Activated CD4-positive, alpha-beta memory T cell treated with anti-CD3 and anti-CD28 coated beads for 36 hours (primary cell): Measurements from ENCODE around the gene RAB36. TPM values are rescaled to one million over a fixed set of nuclear protein-coding genes. Genes with fewer than 3 reads are reported as not detected.

Experiments used
- CTCF ChIA-PET: fragments of 350-600 bp; sonication (Branson Sonifier 250); formaldehyde crosslinking; loops from one replicate; lab custom pipeline; 2021; ENCODE audit warnings: antibody characterized with exemption, inconsistent platforms; lab: Charles Lee
- POLR2A ChIA-PET: fragments of 350-600 bp; sonication (Branson Sonifier 250); formaldehyde crosslinking; loops from one replicate; lab custom pipeline; 2021; ENCODE audit warnings: antibody characterized with exemption; lab: Charles Lee
- DNase-seq: peaks from one replicate; pipeline ENCODE4 v3.0.0-alpha.2; 2020
- H3K27ac Mint-ChIP-seq: one replicate; pipeline ENCODE4 v1.8.0; 2021; ENCODE audit warnings: mixed read lengths
- H3K27me3 Mint-ChIP-seq: one replicate; pipeline ENCODE4 v1.8.0; 2021; ENCODE audit warnings: mixed read lengths
- H3K36me3 Mint-ChIP-seq: one replicate; pipeline ENCODE4 v1.8.0; 2021; ENCODE audit warnings: mixed read lengths
- H3K4me1 Mint-ChIP-seq: one replicate; pipeline ENCODE4 v1.8.0; 2021; ENCODE audit warnings: low read depth, mixed read lengths
- H3K4me3 Mint-ChIP-seq: one replicate; pipeline ENCODE4 v1.8.0; 2021; ENCODE audit warnings: mild to moderate bottlenecking, mixed read lengths
- H3K9me3 Mint-ChIP-seq: one replicate; pipeline ENCODE4 v1.8.0; 2021; ENCODE audit warnings: mixed read lengths
- intact Hi-C: fragments of 100-400 bp; cut with micrococcal nuclease; formaldehyde crosslinking; loops from one replicate; pipeline ENCODE4 v1.15.1; 2023
- total RNA-seq, 2 experiments: library from RNA; stranded (reverse); gene quantifications; one replicate each; pipeline ENCODE4 v1.2.3, GENCODE V29; 2021

RAB36 gene
- total RNA-seq, 2 experiments from 2014 or later: 0.31 to 0.46 TPM

- no peak for DNase-seq
- intact Hi-C loops: no loop called here
- H3K9me3 Mint-ChIP-seq: no peaks in the 10 kb centered on the region
- H3K36me3 Mint-ChIP-seq: peaks cover 3% of the 10 kb centered on the region
- POLR2A ChIA-PET: no interaction called here
- CTCF ChIA-PET: interaction anchor here (7.3 kb wide), 1 partner anchor 160 kb away, joined by 105 read pairs; no protein-coding TSS in a partner anchor
- H3K27me3 Mint-ChIP-seq: no peaks in the 10 kb centered on the region
- no peak overlapping the region for H3K27ac Mint-ChIP-seq
- H3K4me1 Mint-ChIP-seq: peaks cover 17% of the 10 kb centered on the region
- H3K4me3 Mint-ChIP-seq: no peak overlapping the region
Measured at GRCh38 chr22:23117891-23118646, 27.2 kb upstream of the RAB36 start.

GRCh38 chr22:23118647-23119493 lies 26.4 kb upstream of the RAB36 start:
- peak overlapping the region; percentile 52 for H3K4me3 Mint-ChIP-seq
- peak overlapping the region; percentile 82 for H3K27ac Mint-ChIP-seq
- no peak for DNase-seq
- no peaks in the 10 kb centered on the region for H3K9me3 Mint-ChIP-seq
- intact Hi-C loops: no loop called here
- no peaks in the 10 kb centered on the region for H3K27me3 Mint-ChIP-seq
- peaks cover 17% of the 10 kb centered on the region for H3K4me1 Mint-ChIP-seq
- CTCF ChIA-PET: interaction anchor here (0.7 to 7.3 kb wide), 6 partner anchors 10 to 267 kb away, joined by 3 to 105 read pairs (median 5); no protein-coding TSS in a partner anchor
- POLR2A ChIA-PET: interaction anchor here (1.0 kb wide), 1 partner anchor 12 kb away, joined by 3 read pairs; no protein-coding TSS in a partner anchor
- peaks cover 3% of the 10 kb centered on the region for H3K36me3 Mint-ChIP-seq

- H3K27me3 Mint-ChIP-seq: no peaks in the 10 kb centered on the region
- H3K36me3 Mint-ChIP-seq: peaks cover 3% of the 10 kb centered on the region
- peak; percentile 78 for DNase-seq
- intact Hi-C loops: loop anchor here (2.0 kb wide), 1 partner anchor 161 kb away; no protein-coding TSS in a partner anchor
- H3K4me3 Mint-ChIP-seq: peak overlapping the region; percentile 52
- CTCF ChIA-PET: interaction anchor here (0.7 to 7.3 kb wide), 8 partner anchors 9 to 266 kb away, joined by 3 to 105 read pairs (median 4); no protein-coding TSS in a partner anchor
- peaks cover 17% of the 10 kb centered on the region for H3K4me1 Mint-ChIP-seq
- POLR2A ChIA-PET: interaction anchor here (1.0 kb wide), 1 partner anchor 11 kb away, joined by 3 read pairs; no protein-coding TSS in a partner anchor
- H3K27ac Mint-ChIP-seq: peak overlapping the region; percentile 82
- no peaks in the 10 kb centered on the region for H3K9me3 Mint-ChIP-seq
Measured at GRCh38 chr22:23119494-23120414, 25.5 kb upstream of the RAB36 start.

GRCh38 chr22:23120415-23120899 lies 24.8 kb upstream of the RAB36 start:
- Mint-ChIP-seq H3K4me3 (no peak overlapping the region), H3K27me3 (no peaks in the 10 kb centered on the region), H3K36me3 (peaks cover 3% of the 10 kb centered on the region), H3K27ac (no peak overlapping the region), H3K4me1 (peaks cover 17% of the 10 kb centered on the region), H3K9me3 (no peaks in the 10 kb centered on the region)
- ChIA-PET CTCF (interaction anchor here (0.6 to 7.3 kb wide), 5 partner anchors 14 to 162 kb away, joined by 3 to 105 read pairs (median 5); no protein-coding TSS in a partner anchor), POLR2A (no interaction called here)
- no peak for DNase-seq
- intact Hi-C loops: loop anchor here (2.0 kb wide), 1 partner anchor 162 kb away; no protein-coding TSS in a partner anchor

- Mint-ChIP-seq H3K4me3 (no peak overlapping the region), H3K27ac (no peak overlapping the region), H3K27me3 (no peaks in the 10 kb centered on the region), H3K36me3 (peaks cover 3% of the 10 kb centered on the region), H3K9me3 (no peaks in the 10 kb centered on the region), H3K4me1 (peaks cover 17% of the 10 kb centered on the region)
- POLR2A ChIA-PET: no interaction called here
- CTCF ChIA-PET: interaction anchor here (0.6 to 7.3 kb wide), 4 partner anchors 13 to 163 kb away, joined by 3 to 105 read pairs (median 4); no protein-coding TSS in a partner anchor
- DNase-seq: no peak
- intact Hi-C loops: loop anchor here (2.0 kb wide), 1 partner anchor 162 kb away; no protein-coding TSS in a partner anchor
Measured at GRCh38 chr22:23121000-23121421, 24.3 kb upstream of the RAB36 start.

GRCh38 chr22:23121424-23121823 lies 23.9 kb upstream of the RAB36 start:
- CTCF ChIA-PET: interaction anchor here (0.6 to 7.3 kb wide), 4 partner anchors 13 to 534 kb away, joined by 3 to 105 read pairs (median 4); no protein-coding TSS in a partner anchor
- peaks cover 3% of the 10 kb centered on the region for H3K36me3 Mint-ChIP-seq
- no peaks in the 10 kb centered on the region for H3K9me3 Mint-ChIP-seq
- POLR2A ChIA-PET: no interaction called here
- peaks cover 17% of the 10 kb centered on the region for H3K4me1 Mint-ChIP-seq
- no peak overlapping the region for H3K27ac Mint-ChIP-seq
- intact Hi-C loops: loop anchor here (2.0 kb wide), 1 partner anchor 163 kb away; no protein-coding TSS in a partner anchor
- H3K27me3 Mint-ChIP-seq: no peaks in the 10 kb centered on the region
- no peak overlapping the region for H3K4me3 Mint-ChIP-seq
- no peak for DNase-seq

- no peaks in the 10 kb centered on the region for H3K27me3 Mint-ChIP-seq
- POLR2A ChIA-PET: no interaction called here
- no peaks in the 10 kb centered on the region for H3K9me3 Mint-ChIP-seq
- CTCF ChIA-PET: interaction anchor here (0.6 to 7.3 kb wide), 3 partner anchors 51 to 259 kb away, joined by 3 to 105 read pairs (median 4); no protein-coding TSS in a partner anchor
- H3K27ac Mint-ChIP-seq: no peak overlapping the region
- no peak for DNase-seq
- H3K4me1 Mint-ChIP-seq: peaks cover 17% of the 10 kb centered on the region
- intact Hi-C loops: no loop called here
- H3K4me3 Mint-ChIP-seq: no peak overlapping the region
- H3K36me3 Mint-ChIP-seq: peaks cover 3% of the 10 kb centered on the region
Measured at GRCh38 chr22:23122216-23122957, 22.9 kb upstream of the RAB36 start.

GRCh38 chr22:23122992-23123803 lies 22.1 kb upstream of the RAB36 start:
- no peak for DNase-seq
- Mint-ChIP-seq H3K9me3 (no peaks in the 10 kb centered on the region), H3K36me3 (peaks cover 3% of the 10 kb centered on the region), H3K4me1 (peaks cover 17% of the 10 kb centered on the region), H3K4me3 (no peak overlapping the region), H3K27me3 (no peaks in the 10 kb centered on the region), H3K27ac (no peak overlapping the region)
- intact Hi-C loops: no loop called here
- POLR2A ChIA-PET: no interaction called here
- CTCF ChIA-PET: interaction anchor here (0.6 to 7.3 kb wide), 2 partner anchors 165 to 260 kb away, joined by 4 to 105 read pairs; no protein-coding TSS in a partner anchor

- Mint-ChIP-seq H3K9me3 (no peaks in the 10 kb centered on the region), H3K27me3 (no peaks in the 10 kb centered on the region), H3K4me3 (no peak overlapping the region), H3K27ac (no peak overlapping the region), H3K4me1 (peaks cover 17% of the 10 kb centered on the region), H3K36me3 (peaks cover 3% of the 10 kb centered on the region)
- no peak for DNase-seq
- ChIA-PET POLR2A (no interaction called here), CTCF (interaction anchor here (1.3 to 7.3 kb wide), 2 partner anchors 54 to 166 kb away, joined by 3 to 105 read pairs; no protein-coding TSS in a partner anchor)
- intact Hi-C loops: no loop called here
Measured at GRCh38 chr22:23123804-23124254, 21.4 kb upstream of the RAB36 start.
